ENCODE data around the gene SLC1A2.

SLC1A2 gene

GRCh38 chr11:35292279-35292678 is 127.1 kb downstream of the SLC1A2 start:
- DNase-seq = no peak
- in situ Hi-C loops (cut with HindIII; ENCODE audit: low pct_ligation_motif_present, low pct_unique_long_range_greater_than_20kb, low sequenced_read_pairs) = no loop called here

- DNase-seq = no peak
- in situ Hi-C loops (cut with HindIII; ENCODE audit: low pct_ligation_motif_present, low pct_unique_long_range_greater_than_20kb, low sequenced_read_pairs) = no loop called here
These were observed 128.5 kb downstream of the SLC1A2 start for GRCh38 chr11:35290876-35291275.

GRCh38 chr11:35289821-35290220 is 129.5 kb downstream of the SLC1A2 start:
- in situ Hi-C loops (cut with HindIII; ENCODE audit: low pct_ligation_motif_present, low pct_unique_long_range_greater_than_20kb, low sequenced_read_pairs) = no loop called here
- peak; percentile 6 for DNase-seq

- in situ Hi-C loops (cut with HindIII; ENCODE audit: low pct_ligation_motif_present, low pct_unique_long_range_greater_than_20kb, low sequenced_read_pairs) = no loop called here
- peak; percentile 61 for DNase-seq
These were observed 130.4 kb downstream of the SLC1A2 start for GRCh38 chr11:35288817-35289541.

GRCh38 chr11:35288309-35288708 is 131.0 kb downstream of the SLC1A2 start:
- in situ Hi-C loops (cut with HindIII; ENCODE audit: low pct_ligation_motif_present, low pct_unique_long_range_greater_than_20kb, low sequenced_read_pairs) = no loop called here
- no peak for DNase-seq

- no peak for DNase-seq
- in situ Hi-C loops (cut with HindIII; ENCODE audit: low pct_ligation_motif_present, low pct_unique_long_range_greater_than_20kb, low sequenced_read_pairs) = no loop called here
These were observed 131.9 kb downstream of the SLC1A2 start for GRCh38 chr11:35287344-35287890.

GRCh38 chr11:35286126-35286525 is 133.2 kb downstream of the SLC1A2 start:
- DNase-seq = no peak
- in situ Hi-C loops (cut with HindIII; ENCODE audit: low pct_ligation_motif_present, low pct_unique_long_range_greater_than_20kb, low sequenced_read_pairs) = no loop called here

- in situ Hi-C loops (cut with HindIII; ENCODE audit: low pct_ligation_motif_present, low pct_unique_long_range_greater_than_20kb, low sequenced_read_pairs) = no loop called here
- DNase-seq = no peak
These were observed 133.9 kb downstream of the SLC1A2 start for GRCh38 chr11:35285471-35285870.

GRCh38 chr11:35282221-35282882 is 137.0 kb downstream of the SLC1A2 start:
- in situ Hi-C loops (cut with HindIII; ENCODE audit: low pct_ligation_motif_present, low pct_unique_long_range_greater_than_20kb, low sequenced_read_pairs) = no loop called here

GRCh38 chr11:35281169-35281688 is 138.1 kb downstream of the SLC1A2 start:
- DNase-seq = no peak
- in situ Hi-C loops (cut with HindIII; ENCODE audit: low pct_ligation_motif_present, low pct_unique_long_range_greater_than_20kb, low sequenced_read_pairs) = no loop called here

More at GRCh38 chr11:35282221-35282882, 137.0 kb downstream of the SLC1A2 start:
- peak; percentile 45 for DNase-seq

GRCh38 chr11:35280727-35281126 is 138.6 kb downstream of the SLC1A2 start:
- DNase-seq = no peak
- in situ Hi-C loops (cut with HindIII; ENCODE audit: low pct_ligation_motif_present, low pct_unique_long_range_greater_than_20kb, low sequenced_read_pairs) = no loop called here

- in situ Hi-C loops (cut with HindIII; ENCODE audit: low pct_ligation_motif_present, low pct_unique_long_range_greater_than_20kb, low sequenced_read_pairs) = no loop called here
- DNase-seq = no peak
These were observed 141.5 kb downstream of the SLC1A2 start for GRCh38 chr11:35277827-35278226.

- DNase-seq = peak; percentile 28
- in situ Hi-C loops (cut with HindIII; ENCODE audit: low pct_ligation_motif_present, low pct_unique_long_range_greater_than_20kb, low sequenced_read_pairs) = no loop called here
These were observed 142.8 kb downstream of the SLC1A2 start for GRCh38 chr11:35276396-35277145.

- DNase-seq = no peak
These were observed 143.6 kb downstream of the SLC1A2 start for GRCh38 chr11:35275786-35276170.

GRCh38 chr11:35274909-35275785 is 144.2 kb downstream of the SLC1A2 start:
- DNase-seq = no peak
- in situ Hi-C loops (cut with HindIII; ENCODE audit: low pct_ligation_motif_present, low pct_unique_long_range_greater_than_20kb, low sequenced_read_pairs) = no loop called here

More at GRCh38 chr11:35275786-35276170, 143.6 kb downstream of the SLC1A2 start:
- in situ Hi-C loops (cut with HindIII; ENCODE audit: low pct_ligation_motif_present, low pct_unique_long_range_greater_than_20kb, low sequenced_read_pairs) = no loop called here

- in situ Hi-C loops (cut with HindIII; ENCODE audit: low pct_ligation_motif_present, low pct_unique_long_range_greater_than_20kb, low sequenced_read_pairs) = no loop called here
These were observed 146.9 kb downstream of the SLC1A2 start for GRCh38 chr11:35272391-35272902.

GRCh38 chr11:35271031-35271430 is 148.3 kb downstream of the SLC1A2 start:
- in situ Hi-C loops (cut with HindIII; ENCODE audit: low pct_ligation_motif_present, low pct_unique_long_range_greater_than_20kb, low sequenced_read_pairs) = no loop called here
- DNase-seq = no peak

More at GRCh38 chr11:35272391-35272902, 146.9 kb downstream of the SLC1A2 start:
- DNase-seq = no peak

- DNase-seq = no peak
- in situ Hi-C loops (cut with HindIII; ENCODE audit: low pct_ligation_motif_present, low pct_unique_long_range_greater_than_20kb, low sequenced_read_pairs) = no loop called here
These were observed 149.0 kb downstream of the SLC1A2 start for GRCh38 chr11:35270342-35270741.

All from ACHN (cell line).